Activated naive CD4-positive, alpha-beta T cell treated with anti-CD3 and anti-CD28 coated beads, Interleukin-2, amount 50 U/mL, for 24 hours (primary cell): Measurements from ENCODE around the gene ITGB1BP1.

Experiments
- H3K27ac Mint-ChIP-seq: one replicate; pipeline ENCODE4 v1.8.0; 2021; ENCODE audit warnings: mild to moderate bottlenecking, mixed read lengths
- H3K27me3 Mint-ChIP-seq: one replicate; pipeline ENCODE4 v1.8.0; 2021; ENCODE audit warnings: mixed read lengths
- H3K36me3 Mint-ChIP-seq: one replicate; pipeline ENCODE4 v1.8.0; 2021; ENCODE audit warnings: mixed read lengths
- H3K4me1 Mint-ChIP-seq: one replicate; pipeline ENCODE4 v1.8.0; 2021; ENCODE audit warnings: mixed read lengths
- H3K4me3 Mint-ChIP-seq: one replicate; pipeline ENCODE4 v1.8.0; 2021; ENCODE audit warnings: mild to moderate bottlenecking, mixed read lengths
- H3K9me3 Mint-ChIP-seq: one replicate; pipeline ENCODE4 v1.8.0; 2021; ENCODE audit warnings: mixed read lengths

ITGB1BP1 gene

DNA sequence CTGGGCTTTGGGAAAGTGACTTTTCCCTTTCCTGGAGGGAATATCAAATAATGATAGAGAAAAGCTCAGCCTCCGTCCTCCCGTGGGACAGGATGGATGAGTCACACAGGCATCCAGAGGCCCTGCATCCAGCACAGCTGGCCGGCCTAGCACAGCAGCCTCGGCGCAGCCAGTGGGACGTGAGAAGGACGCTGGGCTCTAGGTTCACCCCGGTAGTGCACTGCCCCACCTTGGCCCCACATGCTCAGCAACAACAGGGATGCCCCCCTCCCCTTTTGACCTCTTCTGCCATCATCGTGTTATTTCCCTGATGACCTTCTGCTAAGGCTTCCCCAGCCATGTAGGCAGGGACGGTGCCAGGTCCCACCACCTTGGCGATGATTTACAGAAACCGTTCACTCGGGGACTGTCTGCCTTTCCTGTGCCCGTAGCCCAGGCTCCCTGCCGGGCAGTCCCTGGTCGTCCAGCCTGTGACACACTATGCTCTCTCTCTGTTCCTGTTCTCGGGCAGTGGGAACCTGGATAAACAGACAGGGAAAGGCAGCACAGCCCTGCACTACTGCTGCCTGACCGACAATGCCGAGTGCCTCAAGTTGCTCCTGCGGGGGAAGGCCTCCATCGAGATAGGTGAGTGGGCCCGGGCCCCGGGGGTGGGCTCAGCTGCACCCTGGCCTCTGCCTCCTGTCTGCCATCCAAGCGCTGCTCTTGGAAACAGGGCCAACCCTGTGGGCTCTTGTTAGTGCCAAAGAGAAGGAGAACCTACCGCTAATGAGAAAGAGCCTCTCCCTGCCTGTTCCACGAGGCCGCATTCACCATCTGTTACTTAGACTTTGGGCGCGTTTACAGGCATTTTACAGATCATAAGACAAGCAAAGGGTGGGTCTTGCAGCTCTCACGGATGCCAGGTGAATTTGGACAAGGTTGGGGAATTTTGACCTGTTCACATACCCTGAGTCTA, 44.6 kb downstream of the ITGB1BP1 start:
- Mint-ChIP-seq H3K27me3 (no peaks in the 10 kb centered on the region), H3K4me3 (no peak overlapping the region), H3K4me1 (no peaks in the 10 kb centered on the region), H3K9me3 (no peaks in the 10 kb centered on the region), H3K36me3 (no peaks in the 10 kb centered on the region), H3K27ac (no peak overlapping the region)

DNA sequence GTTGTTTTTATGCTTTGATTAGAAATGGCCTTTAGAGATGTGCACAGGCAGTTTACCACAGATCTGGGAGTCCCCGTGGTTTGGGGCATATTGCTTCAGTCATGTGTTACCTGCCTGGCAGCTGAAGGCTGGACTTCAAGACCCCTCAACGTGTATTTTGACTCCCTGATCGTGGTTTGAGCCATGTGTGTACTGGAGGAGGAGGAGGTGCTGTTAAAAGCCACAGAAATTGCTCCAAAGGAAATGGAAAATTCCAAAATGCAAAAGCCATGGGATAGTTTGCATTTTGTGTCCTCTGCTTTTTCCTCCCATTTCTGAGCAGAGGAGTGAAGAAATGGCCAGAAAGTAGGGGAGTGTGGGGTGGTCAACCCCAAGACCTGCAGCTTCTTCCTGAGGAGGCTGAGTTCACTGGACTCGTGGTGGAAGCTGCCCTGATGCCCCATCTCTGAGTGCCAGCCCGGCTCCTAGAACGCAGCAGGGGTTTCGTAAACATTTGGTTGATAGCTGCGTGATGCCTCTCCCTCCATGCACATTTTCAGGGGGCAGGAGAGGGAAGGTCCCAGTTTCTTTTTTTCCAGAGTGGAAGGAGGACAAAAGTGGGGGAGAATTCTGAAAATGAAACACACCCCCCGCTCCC, 45.7 kb downstream of the ITGB1BP1 start:
- Mint-ChIP-seq H3K4me1 (no peaks in the 10 kb centered on the region), H3K27ac (no peak overlapping the region), H3K27me3 (no peaks in the 10 kb centered on the region), H3K36me3 (no peaks in the 10 kb centered on the region), H3K9me3 (no peaks in the 10 kb centered on the region), H3K4me3 (no peak overlapping the region)

DNA sequence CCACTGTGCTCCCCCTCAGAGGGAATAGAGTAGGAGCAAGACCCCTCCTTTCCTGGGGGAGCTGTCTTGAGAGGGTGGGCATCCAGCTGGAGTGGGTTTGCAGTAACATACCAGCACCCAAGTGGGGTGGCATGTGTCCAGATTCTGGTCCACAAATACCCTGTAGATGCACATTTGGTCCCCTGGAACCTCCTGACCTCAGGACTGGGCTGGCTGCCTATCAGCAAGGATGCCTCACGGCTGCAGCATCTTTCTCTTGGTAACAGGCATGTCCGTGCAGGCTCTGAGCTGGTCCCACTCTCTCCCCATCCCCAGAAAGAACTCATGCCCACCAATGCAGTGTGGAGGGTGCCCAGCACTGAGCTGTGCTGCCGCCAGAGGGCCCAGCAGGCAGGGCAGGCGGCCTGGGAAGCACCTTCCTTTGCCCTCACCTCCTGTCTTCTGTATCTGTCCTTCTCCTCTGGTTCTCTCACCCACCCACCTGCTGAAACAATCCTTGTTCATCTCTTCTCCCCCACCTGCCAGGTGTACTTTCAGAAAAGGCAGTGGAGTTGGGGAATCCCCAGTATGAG, 47.4 kb downstream of the ITGB1BP1 start:
- Mint-ChIP-seq H3K36me3 (no peaks in the 10 kb centered on the region), H3K9me3 (no peaks in the 10 kb centered on the region), H3K27ac (no peak overlapping the region), H3K4me1 (no peaks in the 10 kb centered on the region), H3K4me3 (no peak overlapping the region), H3K27me3 (no peaks in the 10 kb centered on the region)

DNA sequence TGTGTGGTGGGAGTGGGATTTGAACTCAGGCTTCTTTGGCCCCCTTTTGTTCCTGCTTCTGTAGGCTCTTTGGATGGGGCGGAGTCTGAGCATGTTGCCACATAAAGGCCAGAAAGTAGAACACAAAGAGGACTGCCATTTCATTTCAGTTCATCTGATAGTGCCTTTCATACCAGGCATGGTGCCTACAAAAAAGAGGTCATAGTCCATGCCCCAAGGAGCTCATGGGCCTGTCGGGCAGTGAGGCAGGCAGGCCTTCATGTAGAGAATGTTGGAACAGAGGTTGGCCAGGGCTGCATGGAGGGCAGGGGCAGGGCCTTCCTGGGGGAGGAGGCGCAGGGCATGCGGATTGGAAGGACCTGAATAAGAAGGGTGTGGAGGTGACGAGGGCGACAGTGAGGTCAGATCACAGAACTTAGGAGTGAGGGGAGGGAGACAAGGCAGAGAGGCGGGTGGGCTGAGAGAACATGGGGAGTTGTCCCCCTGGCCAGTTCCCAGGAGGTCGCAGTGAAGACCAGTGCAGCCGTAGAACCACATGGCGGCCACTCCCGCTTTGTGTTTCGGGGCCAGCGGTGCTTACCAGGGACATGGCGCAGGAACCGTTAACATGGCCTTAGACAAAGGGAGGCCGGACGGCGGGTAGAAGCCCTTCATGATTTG, 49.1 kb downstream of the ITGB1BP1 start:
- Mint-ChIP-seq H3K4me1 (no peaks in the 10 kb centered on the region), H3K27me3 (peaks cover 5% of the 10 kb centered on the region), H3K27ac (peak overlapping the region; percentile 52)

DNA sequence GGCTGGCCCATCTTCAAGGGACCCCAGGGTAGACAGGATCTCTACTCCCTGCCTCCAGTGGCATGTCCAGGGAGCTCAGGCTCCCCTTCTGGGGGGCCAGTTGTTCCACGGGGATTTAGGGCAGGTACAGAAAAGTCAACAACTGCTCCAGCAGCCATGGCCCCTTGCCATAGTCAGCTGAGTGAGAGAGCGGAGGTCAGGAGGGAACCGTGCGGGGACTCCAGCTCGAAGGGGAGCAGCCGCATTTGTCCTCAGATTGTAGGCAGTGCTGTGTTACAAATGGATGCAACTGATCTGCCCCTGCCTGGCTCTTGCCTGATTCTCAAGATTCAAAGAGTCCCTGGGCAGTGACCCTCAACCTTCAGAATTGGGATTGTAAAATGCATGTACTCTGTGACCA, 49.9 kb downstream of the ITGB1BP1 start:
- Mint-ChIP-seq H3K4me1 (no peaks in the 10 kb centered on the region), H3K4me3 (no peak overlapping the region), H3K27me3 (peaks cover 5% of the 10 kb centered on the region), H3K36me3 (no peaks in the 10 kb centered on the region), H3K27ac (no peak overlapping the region), H3K9me3 (no peaks in the 10 kb centered on the region)

More for the DNA sequence above, 49.1 kb downstream of the ITGB1BP1 start:
- Mint-ChIP-seq H3K36me3 (no peaks in the 10 kb centered on the region), H3K9me3 (no peaks in the 10 kb centered on the region), H3K4me3 (no peak overlapping the region)

DNA sequence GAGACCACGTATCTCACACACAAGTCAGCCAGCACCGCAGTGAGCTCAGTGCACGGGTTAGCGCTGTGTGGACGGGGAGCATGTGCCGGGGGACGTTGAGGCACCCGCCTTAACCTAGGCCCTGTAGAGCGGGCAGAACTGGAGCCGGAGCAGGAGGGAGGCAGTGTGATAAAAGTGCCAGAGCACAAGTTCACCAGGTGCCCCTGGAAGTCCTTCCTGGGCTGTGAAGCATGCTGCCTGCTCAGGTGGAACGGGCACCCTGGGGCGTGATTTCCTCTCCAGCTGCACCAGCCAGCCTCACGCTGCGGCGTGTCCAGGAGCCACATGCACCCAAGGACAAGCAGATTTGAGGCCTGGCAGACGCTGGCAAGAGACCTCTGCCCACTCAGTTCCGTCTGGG, 50.3 kb downstream of the ITGB1BP1 start:
- Mint-ChIP-seq H3K4me1 (no peaks in the 10 kb centered on the region), H3K4me3 (no peak overlapping the region), H3K36me3 (no peaks in the 10 kb centered on the region), H3K9me3 (no peaks in the 10 kb centered on the region), H3K27me3 (peaks cover 5% of the 10 kb centered on the region), H3K27ac (no peak overlapping the region)

DNA sequence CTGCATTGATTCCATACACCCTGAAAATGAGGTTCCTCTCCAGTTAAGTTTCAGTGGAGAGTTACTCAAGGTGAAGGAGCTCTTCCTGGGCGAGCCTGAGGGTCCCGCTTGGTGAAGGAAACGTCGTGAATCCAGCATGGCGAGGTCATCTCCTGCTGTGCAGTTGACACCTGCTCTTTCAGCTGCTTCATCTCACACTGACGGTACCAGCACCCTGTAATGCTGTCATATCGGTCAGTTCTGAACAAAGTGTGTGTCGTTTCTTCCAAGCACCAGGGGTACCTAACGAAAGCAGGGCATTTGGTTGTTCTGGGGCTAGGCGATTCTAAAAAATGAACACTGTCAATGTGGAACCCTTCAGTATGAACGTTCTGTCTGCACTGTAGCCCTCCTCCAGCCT, 52.6 kb downstream of the ITGB1BP1 start:
- Mint-ChIP-seq H3K36me3 (no peaks in the 10 kb centered on the region), H3K27ac (no peak overlapping the region), H3K9me3 (no peaks in the 10 kb centered on the region), H3K4me3 (no peak overlapping the region), H3K27me3 (peaks cover 5% of the 10 kb centered on the region), H3K4me1 (no peaks in the 10 kb centered on the region)

DNA sequence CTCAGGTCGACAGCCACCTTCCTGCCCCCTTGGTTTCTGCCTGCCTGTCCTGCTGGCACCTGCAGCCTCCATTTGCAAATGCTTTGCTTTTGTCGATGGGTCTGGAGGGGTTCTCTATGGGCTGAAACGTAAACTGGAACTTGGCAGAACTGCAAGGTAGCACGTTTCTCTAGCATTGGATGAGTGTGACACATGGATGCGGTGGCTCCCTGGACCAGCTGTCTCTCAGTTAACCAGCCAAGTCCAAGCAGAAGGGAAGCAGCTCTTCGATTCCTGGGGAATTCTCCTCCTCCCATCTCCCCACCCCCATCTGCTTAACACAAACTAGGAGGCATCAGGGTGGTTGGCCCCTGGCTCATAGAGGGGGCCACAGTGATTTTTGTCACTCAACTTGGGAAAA, 57.3 kb downstream of the ITGB1BP1 start:
- no peaks in the 10 kb centered on the region for H3K4me1 Mint-ChIP-seq
- no peaks in the 10 kb centered on the region for H3K36me3 Mint-ChIP-seq
- no peak overlapping the region for H3K4me3 Mint-ChIP-seq
- H3K27me3 Mint-ChIP-seq: peaks cover 5% of the 10 kb centered on the region
- no peaks in the 10 kb centered on the region for H3K9me3 Mint-ChIP-seq
- no peak overlapping the region for H3K27ac Mint-ChIP-seq

DNA sequence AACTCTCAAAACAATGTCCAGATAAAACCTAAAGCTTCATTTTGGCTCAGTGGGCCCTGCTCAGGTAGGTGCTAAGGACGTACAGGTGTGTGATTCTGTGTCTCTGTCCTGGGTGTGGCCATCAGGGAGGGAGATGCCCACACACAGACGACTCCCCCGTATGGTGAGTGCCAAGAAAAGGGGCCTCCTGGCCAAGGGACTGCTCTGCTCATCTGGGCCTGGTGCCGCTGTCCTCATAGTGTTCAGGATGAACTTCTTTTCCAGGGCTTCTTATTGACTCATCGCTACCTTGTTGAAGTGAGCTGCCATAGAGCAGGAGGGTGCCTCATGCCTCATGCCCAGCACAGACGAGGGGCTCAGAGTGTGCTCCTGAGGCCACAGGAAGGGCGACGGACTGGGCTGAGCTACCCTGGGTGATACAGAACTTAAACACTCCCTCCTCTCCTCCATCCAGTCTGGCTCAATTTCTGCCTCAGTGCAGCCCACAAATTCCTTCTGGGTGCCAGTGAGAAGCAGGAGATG, 57.8 kb downstream of the ITGB1BP1 start:
- H3K9me3 Mint-ChIP-seq: no peaks in the 10 kb centered on the region
- no peaks in the 10 kb centered on the region for H3K4me1 Mint-ChIP-seq
- no peak overlapping the region for H3K4me3 Mint-ChIP-seq
- H3K27ac Mint-ChIP-seq: no peak overlapping the region
- H3K36me3 Mint-ChIP-seq: no peaks in the 10 kb centered on the region
- peaks cover 5% of the 10 kb centered on the region for H3K27me3 Mint-ChIP-seq

DNA sequence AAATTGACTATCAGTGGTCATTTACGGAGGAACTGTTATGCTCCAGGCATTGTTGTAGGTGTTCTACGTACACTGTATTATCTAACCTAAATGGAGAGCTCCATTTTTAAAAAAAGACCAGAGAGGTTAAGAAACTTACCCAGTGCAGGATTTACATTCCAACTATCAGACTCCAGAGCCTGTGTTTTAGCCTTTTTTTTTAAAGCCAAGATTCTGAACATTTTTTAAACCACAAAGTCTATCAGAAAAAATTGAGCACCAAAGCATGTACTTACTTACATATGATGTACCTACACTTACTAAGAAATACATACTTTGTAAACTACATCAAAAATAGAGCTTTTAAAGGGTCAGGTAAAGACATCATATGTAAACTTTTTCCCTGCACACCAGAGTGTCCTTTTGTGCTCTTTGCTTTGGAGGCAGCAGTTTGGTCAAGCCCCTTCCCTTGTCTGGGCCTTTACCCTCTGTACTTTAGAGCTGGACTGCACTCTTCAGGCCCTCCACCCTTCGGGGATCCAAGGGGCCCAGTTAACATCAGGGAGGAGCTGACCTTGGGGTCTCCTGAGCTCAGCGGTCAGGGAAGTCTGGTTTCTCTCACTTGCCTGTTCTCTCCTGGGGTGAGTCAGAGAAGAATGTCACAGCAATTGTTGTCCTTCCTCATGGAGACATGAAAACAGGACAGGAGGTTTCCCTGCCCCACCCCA, 58.4 kb downstream of the ITGB1BP1 start:
- Mint-ChIP-seq H3K4me3 (no peak overlapping the region), H3K9me3 (no peaks in the 10 kb centered on the region), H3K36me3 (no peaks in the 10 kb centered on the region), H3K4me1 (no peaks in the 10 kb centered on the region), H3K27me3 (peaks cover 2% of the 10 kb centered on the region), H3K27ac (no peak overlapping the region)

DNA sequence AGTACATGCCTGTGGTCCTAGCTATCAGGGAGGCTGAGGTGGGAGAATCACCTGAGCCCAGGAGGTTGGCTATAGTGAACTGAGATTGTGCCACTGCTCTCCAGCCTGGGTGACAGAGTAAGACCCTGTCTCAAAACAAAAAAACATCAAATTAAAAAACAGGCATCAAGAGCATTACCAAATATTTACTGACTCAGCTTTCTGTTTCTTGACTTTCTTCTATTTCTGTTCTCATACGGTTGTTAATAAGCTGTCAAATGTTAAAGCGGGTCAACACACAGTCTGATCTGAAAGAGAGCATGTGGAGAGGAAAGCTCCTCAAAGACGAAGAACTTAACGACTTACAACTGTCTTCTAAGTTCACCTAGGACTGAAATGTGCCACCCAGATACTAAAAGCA, 59.0 kb downstream of the ITGB1BP1 start:
- no peaks in the 10 kb centered on the region for H3K4me1 Mint-ChIP-seq
- H3K4me3 Mint-ChIP-seq: no peak overlapping the region
- H3K9me3 Mint-ChIP-seq: no peaks in the 10 kb centered on the region
- H3K36me3 Mint-ChIP-seq: no peaks in the 10 kb centered on the region
- H3K27me3 Mint-ChIP-seq: peaks cover 2% of the 10 kb centered on the region
- no peak overlapping the region for H3K27ac Mint-ChIP-seq

DNA sequence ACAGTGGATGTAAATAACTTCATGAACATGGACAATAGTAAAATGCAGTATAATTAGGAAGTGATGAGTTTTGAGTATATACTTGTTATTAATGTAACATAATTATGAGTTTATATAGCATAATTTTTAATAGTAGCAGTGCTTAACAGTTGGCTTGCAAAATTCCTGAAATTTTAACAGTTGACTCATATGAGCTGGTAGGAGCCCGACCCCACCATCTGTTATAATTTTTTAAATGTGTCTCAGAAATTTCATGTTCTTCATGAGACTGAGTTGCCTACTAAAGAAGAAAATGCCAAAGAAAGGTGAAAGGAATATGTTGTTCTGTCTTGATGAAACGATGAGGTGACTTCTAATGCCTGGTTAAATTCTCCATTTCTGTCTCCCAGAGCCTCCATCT, 62.6 kb downstream of the ITGB1BP1 start:
- no peaks in the 10 kb centered on the region for H3K4me1 Mint-ChIP-seq
- H3K36me3 Mint-ChIP-seq: no peaks in the 10 kb centered on the region
- peaks cover 1% of the 10 kb centered on the region for H3K27me3 Mint-ChIP-seq
- no peak overlapping the region for H3K4me3 Mint-ChIP-seq
- H3K27ac Mint-ChIP-seq: no peak overlapping the region
- H3K9me3 Mint-ChIP-seq: no peaks in the 10 kb centered on the region

DNA sequence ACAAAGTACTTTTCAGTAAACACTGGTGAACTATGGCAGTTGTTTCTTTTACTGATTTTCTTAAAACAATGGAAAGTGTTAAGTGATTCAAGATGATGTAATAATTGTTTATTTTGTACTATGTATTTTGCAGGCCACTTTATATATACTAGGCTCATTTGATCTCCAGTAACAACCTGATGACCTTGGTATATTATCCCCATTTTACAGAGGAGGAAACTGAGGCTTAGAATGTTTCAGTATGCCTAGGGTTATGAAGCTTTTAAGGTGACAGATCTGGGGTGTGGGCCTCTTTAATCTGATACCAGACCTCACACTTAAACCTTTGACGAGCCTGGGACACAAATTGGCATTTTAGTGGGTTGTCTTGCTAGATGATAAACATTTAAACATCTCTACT, 63.2 kb downstream of the ITGB1BP1 start:
- no peaks in the 10 kb centered on the region for H3K36me3 Mint-ChIP-seq
- H3K27me3 Mint-ChIP-seq: peaks cover 3% of the 10 kb centered on the region
- H3K9me3 Mint-ChIP-seq: no peaks in the 10 kb centered on the region
- H3K4me1 Mint-ChIP-seq: no peaks in the 10 kb centered on the region
- H3K4me3 Mint-ChIP-seq: no peak overlapping the region
- no peak overlapping the region for H3K27ac Mint-ChIP-seq

DNA sequence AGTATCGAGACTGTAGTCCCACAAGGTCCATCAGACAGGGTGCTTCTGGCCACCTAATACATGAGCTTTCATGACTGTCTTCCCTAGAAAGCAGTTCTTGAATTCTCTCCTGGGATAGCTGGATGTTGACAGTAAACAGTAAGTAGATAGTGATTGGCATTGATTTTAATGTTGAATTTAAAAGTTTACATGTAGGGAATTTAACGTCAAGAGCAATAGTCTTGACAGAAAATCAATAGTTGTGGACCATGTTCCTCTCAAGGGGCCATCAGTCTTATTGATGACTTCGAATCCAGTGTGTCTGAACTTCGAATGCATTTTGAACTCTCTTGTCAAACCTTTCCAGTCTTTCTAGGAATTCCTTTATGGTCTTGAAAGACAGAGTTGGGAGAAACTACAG, 63.9 kb downstream of the ITGB1BP1 start:
- Mint-ChIP-seq H3K4me1 (no peaks in the 10 kb centered on the region), H3K27me3 (peaks cover 3% of the 10 kb centered on the region), H3K27ac (no peak overlapping the region), H3K9me3 (no peaks in the 10 kb centered on the region), H3K36me3 (no peaks in the 10 kb centered on the region), H3K4me3 (no peak overlapping the region)

DNA sequence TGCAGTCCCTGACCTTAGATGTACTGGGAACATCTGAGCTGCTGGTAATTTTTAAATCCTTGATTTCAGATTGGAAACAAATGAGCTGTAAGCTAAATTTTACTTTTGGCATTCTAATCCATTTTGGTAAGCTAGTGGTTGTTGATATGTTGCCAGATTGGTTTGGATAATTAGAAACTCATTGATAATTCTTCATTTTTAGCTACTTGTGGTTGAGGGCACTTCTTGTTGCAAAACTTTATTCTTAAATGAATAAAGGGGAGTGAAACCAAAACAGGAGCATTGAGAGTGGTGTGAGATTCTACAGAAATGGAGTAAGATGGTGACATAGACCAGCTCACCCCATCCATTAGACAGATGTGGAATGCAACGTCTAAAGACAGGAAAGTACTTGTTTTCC, 64.5 kb downstream of the ITGB1BP1 start:
- H3K9me3 Mint-ChIP-seq: no peaks in the 10 kb centered on the region
- H3K4me3 Mint-ChIP-seq: no peak overlapping the region
- no peaks in the 10 kb centered on the region for H3K4me1 Mint-ChIP-seq
- no peak overlapping the region for H3K27ac Mint-ChIP-seq
- H3K36me3 Mint-ChIP-seq: no peaks in the 10 kb centered on the region
- peaks cover 3% of the 10 kb centered on the region for H3K27me3 Mint-ChIP-seq
